CD8-positive, alpha-beta memory T cell (primary cell): ENCODE measurements around the gene CAMKMT. TPM values are rescaled to one million over a fixed set of nuclear protein-coding genes. Genes with fewer than 3 reads are reported as not detected.

ENCODE experiments used
- CTCF ChIA-PET: fragments of 350-600 bp; sonication (Branson Sonifier 250); formaldehyde crosslinking; loops from one replicate; lab custom pipeline; 2021; ENCODE audit warnings: antibody characterized with exemption; lab: Charles Lee
- POLR2A ChIA-PET: fragments of 350-600 bp; sonication (Branson Sonifier 250); formaldehyde crosslinking; loops from one replicate; lab custom pipeline; 2021; ENCODE audit warnings: antibody characterized with exemption; lab: Charles Lee
- DNase-seq, 5 donors: peaks; one replicate each; pipeline versions ENCODE4 v3.0.0 to v3.0.0-alpha.2; 2020 to 2022; ENCODE audit warnings: mixed read lengths in 1 of 5
- H3K27ac ChIP-seq: one replicate; pipeline ENCODE4 v1.7.0; 2013; ENCODE audit warnings: low read depth, mild to moderate bottlenecking, low read length, moderate library complexity
- H3K27me3 ChIP-seq: 2 replicates; pipeline ENCODE4 v1.7.0; 2013; ENCODE audit warnings: low read length, mild to moderate bottlenecking; ENCODE audit not compliant: insufficient read depth, poor library complexity, severe bottlenecking
- H3K36me3 ChIP-seq: 2 replicates; pipeline ENCODE4 v1.7.0; 2013; ENCODE audit warnings: mild to moderate bottlenecking, low read length, moderate library complexity; ENCODE audit not compliant: insufficient read depth
- H3K4me1 ChIP-seq: 2 replicates; pipeline ENCODE4 v1.7.0; 2013; ENCODE audit warnings: mild to moderate bottlenecking, low read length, moderate library complexity; ENCODE audit not compliant: insufficient read depth
- H3K4me3 ChIP-seq: 2 replicates; pipeline ENCODE4 v1.7.0; 2013; ENCODE audit warnings: mild to moderate bottlenecking, low read length
- H3K9me3 ChIP-seq: 2 replicates; pipeline ENCODE4 v1.7.0; 2013; ENCODE audit warnings: mild to moderate bottlenecking, low read length
- H3K27ac Mint-ChIP-seq, 8 donors: one replicate each; pipeline ENCODE4 v1.8.0; 2020 to 2021; ENCODE audit warnings: mixed read lengths in 8 of 8, mild to moderate bottlenecking in 6 of 8, inconsistent platforms in 3 of 8, moderate library complexity in 3 of 8
- H3K27me3 Mint-ChIP-seq, 2 donors: one replicate each; pipeline ENCODE4 v1.8.0; 2020 to 2021; ENCODE audit warnings: mixed read lengths in 2 of 2, mild to moderate bottlenecking in 1 of 2, moderate library complexity in 1 of 2
- H3K36me3 Mint-ChIP-seq, 3 donors: one replicate each; pipeline ENCODE4 v1.8.0; 2020 to 2021; ENCODE audit warnings: mixed read lengths in 3 of 3, inconsistent platforms in 1 of 3, mild to moderate bottlenecking in 1 of 3
- H3K4me1 Mint-ChIP-seq, 3 donors: one replicate each; pipeline ENCODE4 v1.8.0; 2020 to 2021; ENCODE audit warnings: mixed read lengths in 3 of 3, inconsistent platforms in 1 of 3, mild to moderate bottlenecking in 1 of 3
- H3K4me3 Mint-ChIP-seq, 7 donors: one replicate each; pipeline ENCODE4 v1.8.0; 2020 to 2021; ENCODE audit warnings: mixed read lengths in 7 of 7, mild to moderate bottlenecking in 6 of 7, moderate library complexity in 4 of 7, inconsistent platforms in 2 of 7
- H3K9me3 Mint-ChIP-seq, 5 donors: one replicate each; pipeline ENCODE4 v1.8.0; 2020 to 2022; ENCODE audit warnings: mixed read lengths in 5 of 5, mild to moderate bottlenecking in 3 of 5, moderate library complexity in 2 of 5, inconsistent platforms in 1 of 5
- polyA plus RNA-seq: library from polyadenylated mRNA; unstranded; fragments of 300-500 nt; fragmentation: Illumina TruSeq; gene quantifications from one replicate; pipeline ENCODE4 v1.2.3, GENCODE V29; 2021
- total RNA-seq, 2 experiments: library from RNA; stranded (reverse); gene quantifications; one replicate each; pipeline ENCODE4 v1.2.3, GENCODE V29; 2021

CAMKMT gene
- total and polyA plus RNA-seq, 3 experiments from 2014 or later: 11.4 to 14.0 (median 11.7) TPM

DNA sequence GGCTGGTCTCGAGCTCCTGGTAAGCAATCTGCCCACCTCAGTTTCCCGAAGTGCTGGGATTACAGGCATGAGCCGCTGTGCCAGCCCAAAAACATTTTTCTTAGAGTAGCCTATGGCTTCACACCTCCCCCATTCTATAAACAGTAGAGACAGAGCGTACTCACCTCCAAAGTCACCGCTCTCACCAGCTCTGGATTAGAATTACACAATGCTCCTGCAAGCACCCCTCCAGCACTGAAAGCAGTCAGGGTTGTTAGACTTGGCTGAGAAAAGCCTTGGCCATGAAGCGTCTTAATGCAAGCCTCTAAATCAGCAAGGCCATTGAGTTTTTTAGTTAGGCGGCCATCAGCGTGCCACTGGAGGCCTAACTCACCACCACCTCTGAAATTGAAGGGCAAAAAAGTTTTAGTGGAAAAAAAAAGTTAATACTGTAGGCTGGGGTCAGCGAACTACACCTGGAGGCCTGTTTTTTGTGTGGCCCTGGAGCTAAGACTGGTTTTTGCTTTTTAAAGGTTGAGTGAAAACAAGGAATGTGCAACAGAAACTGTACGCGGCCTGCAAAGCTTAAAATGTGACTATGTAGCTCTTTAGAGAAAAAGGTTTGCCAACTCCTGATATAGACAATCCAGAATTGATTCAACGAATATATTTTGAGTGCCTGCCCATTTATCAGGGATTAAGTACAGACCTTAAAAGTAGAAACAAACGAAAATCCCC, 35.0 kb upstream of the CAMKMT start:
- ChIA-PET CTCF (no interaction called here), POLR2A (no interaction called here)
- Histone ChIP-seq H3K27me3 (no peaks in the 10 kb centered on the region), H3K36me3 (peaks cover 33% of the 10 kb centered on the region), H3K9me3 (no peaks in the 10 kb centered on the region), H3K27ac (no peak overlapping the region), H3K4me1 (no peaks in the 10 kb centered on the region), H3K4me3 (no peak overlapping the region)
- no peak for DNase-seq
- H3K36me3 Mint-ChIP-seq: peaks cover 0 to 90% (median 32%) of the 10 kb centered on the region in 3 donors
- peaks cover 0 to 4% (median 2%) of the 10 kb centered on the region in 3 donors for H3K4me1 Mint-ChIP-seq
- H3K27me3 Mint-ChIP-seq: no peaks in the 10 kb centered on the region
- no peak overlapping the region for H3K4me3 Mint-ChIP-seq
- no peaks in the 10 kb centered on the region for H3K9me3 Mint-ChIP-seq
- H3K27ac Mint-ChIP-seq: no peak overlapping the region

- Histone ChIP-seq H3K4me3 (no peak overlapping the region), H3K27me3 (no peaks in the 10 kb centered on the region), H3K36me3 (peaks cover 25% of the 10 kb centered on the region), H3K4me1 (no peaks in the 10 kb centered on the region), H3K27ac (no peak overlapping the region), H3K9me3 (no peaks in the 10 kb centered on the region)
- Mint-ChIP-seq H3K27me3 (no peaks in the 10 kb centered on the region), H3K9me3 (no peaks in the 10 kb centered on the region), H3K36me3 (peaks cover 0 to 89% (median 30%) of the 10 kb centered on the region in 3 donors), H3K4me1 (peaks cover 0 to 4% (median 2%) of the 10 kb centered on the region in 3 donors), H3K27ac (peak overlapping the region in 1 of 8 donors; percentile 26), H3K4me3 (no peak overlapping the region)
- no peak for DNase-seq
- CTCF ChIA-PET: no interaction called here
- POLR2A ChIA-PET: no interaction called here
Measured at GRCh38 chr2:44328750-44329149, 33.0 kb upstream of the CAMKMT start.

DNA sequence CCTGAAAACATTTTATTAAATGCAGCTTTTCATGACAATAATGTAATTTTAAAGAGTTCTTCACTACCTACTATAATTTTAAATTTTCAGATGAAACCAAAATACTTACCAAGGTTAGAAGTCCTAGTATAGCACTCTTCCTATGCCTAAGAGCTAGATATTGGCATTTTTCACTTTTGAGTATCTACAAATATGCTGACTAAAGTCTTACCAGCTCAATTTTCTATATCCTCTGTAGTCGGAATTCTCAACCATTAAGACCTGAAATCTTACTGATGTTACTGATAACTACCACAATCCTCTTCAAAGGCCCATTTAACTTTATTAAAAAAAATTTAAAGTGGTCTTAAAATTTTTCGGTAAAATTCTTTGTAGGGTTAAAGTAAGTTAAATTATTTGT, 32.4 kb upstream of the CAMKMT start:
- H3K27me3 Mint-ChIP-seq: no peaks in the 10 kb centered on the region
- peaks cover 0 to 89% (median 30%) of the 10 kb centered on the region in 3 donors for H3K36me3 Mint-ChIP-seq
- Histone ChIP-seq H3K36me3 (peaks cover 21% of the 10 kb centered on the region), H3K27me3 (no peaks in the 10 kb centered on the region), H3K4me3 (no peak overlapping the region), H3K27ac (no peak overlapping the region), H3K4me1 (no peaks in the 10 kb centered on the region), H3K9me3 (no peaks in the 10 kb centered on the region)
- POLR2A ChIA-PET: no interaction called here
- no peak for DNase-seq
- no peak overlapping the region for H3K27ac Mint-ChIP-seq
- no peaks in the 10 kb centered on the region for H3K9me3 Mint-ChIP-seq
- no peak overlapping the region for H3K4me3 Mint-ChIP-seq
- CTCF ChIA-PET: no interaction called here
- H3K4me1 Mint-ChIP-seq: peaks cover 0 to 4% (median 2%) of the 10 kb centered on the region in 3 donors

- no peaks in the 10 kb centered on the region for H3K4me1 ChIP-seq
- no peak overlapping the region for H3K27ac ChIP-seq
- DNase-seq: no peak
- POLR2A ChIA-PET: no interaction called here
- peaks cover 4 to 9% (median 7%) of the 10 kb centered on the region in 3 donors for H3K4me1 Mint-ChIP-seq
- no peaks in the 10 kb centered on the region for H3K9me3 ChIP-seq
- H3K27ac Mint-ChIP-seq: peak overlapping the region in 5 of 8 donors; percentile 1 to 86 (median 39)
- CTCF ChIA-PET: no interaction called here
- H3K4me3 Mint-ChIP-seq: no peak overlapping the region
- peaks cover 21% of the 10 kb centered on the region for H3K36me3 ChIP-seq
- no peaks in the 10 kb centered on the region for H3K27me3 Mint-ChIP-seq
- no peaks in the 10 kb centered on the region for H3K9me3 Mint-ChIP-seq
- H3K27me3 ChIP-seq: no peaks in the 10 kb centered on the region
- H3K36me3 Mint-ChIP-seq: peaks cover 6 to 80% (median 28%) of the 10 kb centered on the region in 3 donors
- no peak overlapping the region for H3K4me3 ChIP-seq
Measured at GRCh38 chr2:44330801-44331200, 30.9 kb upstream of the CAMKMT start.

DNA sequence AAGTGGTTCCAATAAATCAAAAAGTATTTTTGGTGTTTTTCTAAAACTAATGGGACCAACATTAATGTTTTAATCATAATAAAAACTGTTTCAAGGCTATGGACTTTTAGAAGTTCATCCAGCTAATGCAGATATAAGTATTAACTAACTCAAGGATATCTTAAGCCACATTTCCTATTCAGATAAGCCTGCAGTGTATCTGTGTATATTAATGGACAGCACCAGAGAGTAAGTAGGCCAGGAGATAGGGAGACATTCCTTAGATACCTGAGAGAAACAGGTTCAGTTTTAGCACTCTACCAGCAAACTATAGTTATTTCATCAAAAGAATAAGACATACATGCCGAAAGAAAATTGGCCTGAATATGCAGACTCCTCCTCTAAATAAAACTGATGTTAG, 27.8 kb upstream of the CAMKMT start:
- no peak overlapping the region for H3K4me3 Mint-ChIP-seq
- H3K27me3 Mint-ChIP-seq: no peaks in the 10 kb centered on the region
- ChIA-PET POLR2A (no interaction called here), CTCF (no interaction called here)
- Histone ChIP-seq H3K4me1 (no peaks in the 10 kb centered on the region), H3K27me3 (no peaks in the 10 kb centered on the region), H3K27ac (no peak overlapping the region), H3K9me3 (no peaks in the 10 kb centered on the region), H3K4me3 (no peak overlapping the region), H3K36me3 (peaks cover 30% of the 10 kb centered on the region)
- peaks cover 32 to 82% (median 37%) of the 10 kb centered on the region in 3 donors for H3K36me3 Mint-ChIP-seq
- no peaks in the 10 kb centered on the region for H3K9me3 Mint-ChIP-seq
- no peak overlapping the region for H3K27ac Mint-ChIP-seq
- H3K4me1 Mint-ChIP-seq: peaks cover 14 to 23% (median 15%) of the 10 kb centered on the region in 3 donors
- no peak for DNase-seq

DNA sequence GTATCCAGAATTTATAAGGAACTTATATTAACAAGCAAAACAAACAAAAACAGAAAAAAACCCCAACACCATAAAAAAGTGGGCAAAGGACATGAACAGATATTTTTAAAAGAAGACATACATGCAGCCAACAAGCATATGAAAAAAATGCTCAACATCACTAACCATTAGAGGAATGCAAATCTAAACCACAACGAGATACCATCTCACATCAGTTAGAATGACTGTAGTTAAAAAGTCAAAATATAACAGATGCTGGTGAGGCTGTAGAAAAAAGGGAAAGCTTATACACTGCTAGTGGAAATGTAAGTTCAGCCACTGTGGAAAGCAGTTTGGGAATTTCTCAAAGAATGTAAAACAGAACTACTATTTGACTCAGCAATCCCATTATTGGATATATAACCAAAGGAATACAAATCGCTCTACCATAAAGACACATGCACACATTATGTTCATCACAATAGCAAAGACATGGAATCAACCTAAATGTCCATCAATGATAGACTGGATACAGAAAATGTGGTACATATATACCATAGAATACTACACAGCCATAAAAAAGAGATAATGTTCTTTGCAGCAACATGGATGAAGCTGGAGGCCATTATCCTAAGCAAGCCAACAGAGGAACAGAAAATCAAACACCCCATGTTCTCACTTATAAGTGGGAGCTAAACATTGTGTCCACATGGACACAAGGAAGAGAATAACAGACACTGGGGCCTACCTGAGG, 25.8 kb upstream of the CAMKMT start:
- Histone ChIP-seq H3K27me3 (no peaks in the 10 kb centered on the region), H3K4me1 (no peaks in the 10 kb centered on the region), H3K9me3 (no peaks in the 10 kb centered on the region), H3K36me3 (peaks cover 27% of the 10 kb centered on the region), H3K4me3 (no peak overlapping the region), H3K27ac (no peak overlapping the region)
- DNase-seq: no peak
- peak overlapping the region in 1 of 8 donors; percentile 5 for H3K27ac Mint-ChIP-seq
- H3K9me3 Mint-ChIP-seq: no peaks in the 10 kb centered on the region
- no peaks in the 10 kb centered on the region for H3K27me3 Mint-ChIP-seq
- H3K4me3 Mint-ChIP-seq: no peak overlapping the region
- ChIA-PET POLR2A (interaction anchor here (0.9 kb wide), 1 partner anchor 34 kb away, joined by 3 read pairs; no protein-coding TSS in a partner anchor), CTCF (no interaction called here)
- H3K36me3 Mint-ChIP-seq: peaks cover 31 to 75% (median 35%) of the 10 kb centered on the region in 3 donors
- H3K4me1 Mint-ChIP-seq: peaks cover 14 to 19% (median 15%) of the 10 kb centered on the region in 3 donors

DNA sequence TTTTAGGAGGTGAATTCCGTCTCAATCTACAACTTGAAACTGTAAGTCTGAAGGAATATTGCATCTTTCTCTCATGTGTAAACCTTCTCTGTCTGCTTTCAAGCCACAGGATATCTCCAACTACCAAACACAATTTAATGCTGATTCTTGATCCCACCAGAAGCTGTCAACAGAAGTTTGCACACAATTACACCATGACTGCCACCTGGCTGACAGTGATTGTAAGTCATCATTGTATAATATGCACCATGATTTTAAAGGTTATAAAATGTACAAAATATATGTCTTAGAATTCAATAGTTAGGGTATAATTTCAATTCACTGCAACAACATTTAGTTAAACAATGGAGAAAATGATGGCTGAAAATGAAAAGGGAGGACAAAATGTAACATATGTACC, 18.9 kb upstream of the CAMKMT start:
- no peaks in the 10 kb centered on the region for H3K9me3 ChIP-seq
- POLR2A ChIA-PET: no interaction called here
- peaks cover 5 to 52% (median 16%) of the 10 kb centered on the region in 3 donors for H3K36me3 Mint-ChIP-seq
- CTCF ChIA-PET: interaction anchor here (0.6 to 1.6 kb wide), 7 partner anchors 15 to 299 kb away, joined by 3 to 7 read pairs (median 5); partner anchors contain the start of genes CAMKMT and PREPL
- no peaks in the 10 kb centered on the region for H3K4me1 ChIP-seq
- no peak overlapping the region for H3K4me3 ChIP-seq
- H3K27me3 Mint-ChIP-seq: no peaks in the 10 kb centered on the region
- H3K27ac Mint-ChIP-seq: no peak overlapping the region
- DNase-seq: peak in 2 of 5 donors; percentile 14 to 25
- no peaks in the 10 kb centered on the region for H3K27me3 ChIP-seq
- H3K27ac ChIP-seq: no peak overlapping the region
- no peaks in the 10 kb centered on the region for H3K9me3 Mint-ChIP-seq
- no peak overlapping the region for H3K4me3 Mint-ChIP-seq
- H3K36me3 ChIP-seq: peaks cover 12% of the 10 kb centered on the region
- H3K4me1 Mint-ChIP-seq: peaks cover 0 to 5% (median 3%) of the 10 kb centered on the region in 3 donors

- Mint-ChIP-seq H3K36me3 (peaks cover 4 to 28% (median 11%) of the 10 kb centered on the region in 3 donors), H3K9me3 (no peaks in the 10 kb centered on the region), H3K4me3 (no peak overlapping the region), H3K27ac (no peak overlapping the region), H3K4me1 (peaks cover 25 to 39% (median 33%) of the 10 kb centered on the region in 3 donors), H3K27me3 (peaks cover 0 to 1% of the 10 kb centered on the region in 2 donors)
- H3K4me1 ChIP-seq: no peaks in the 10 kb centered on the region
- no peaks in the 10 kb centered on the region for H3K27me3 ChIP-seq
- no peaks in the 10 kb centered on the region for H3K36me3 ChIP-seq
- no peak overlapping the region for H3K27ac ChIP-seq
- CTCF ChIA-PET: no interaction called here
- H3K9me3 ChIP-seq: no peaks in the 10 kb centered on the region
- no peak overlapping the region for H3K4me3 ChIP-seq
- DNase-seq: no peak
- POLR2A ChIA-PET: no interaction called here
Measured at GRCh38 chr2:44347526-44347925, 14.2 kb upstream of the CAMKMT start.
